H1 (cell line): ENCODE results near the gene FGF14. TPM values are rescaled to one million over a fixed set of nuclear protein-coding genes. Genes with fewer than 3 reads are reported as not detected.

Source experiments
- CEBPB ChIP-seq: IDR thresholded peaks from 2 replicates; pipeline ENCODE4 v1.6.1; 2012; ENCODE audit warnings: low read depth, low read length
- CHD1 ChIP-seq: IDR thresholded peaks from 2 replicates; pipeline ENCODE4 v1.6.1; 2012; ENCODE audit warnings: low read depth, low read length, improper control_type of control experiment
- CTBP2 ChIP-seq: IDR thresholded peaks from 2 replicates; pipeline ENCODE4 v1.7.0; 2011; ENCODE audit warnings: borderline replicate concordance, mild to moderate bottlenecking, moderate library complexity, mixed read lengths, low read length; ENCODE audit not compliant: insufficient read depth, insufficient read length
- JUND ChIP-seq: IDR thresholded peaks from 2 replicates; pipeline ENCODE4 v1.6.1; 2011; ENCODE audit warnings: mild to moderate bottlenecking, improper control_type of control experiment, low read length
- PHF8 ChIP-seq: fragments of 200-600 bp; sonication (generic); conservative IDR thresholded peaks from 2 replicates; pipeline ENCODE4 v1.7.1; 2012; ENCODE audit warnings: low read depth, mild to moderate bottlenecking, inconsistent platforms, low read length, moderate library complexity
- POLR2A ChIP-seq, 2 experiments: IDR thresholded peaks; 1 replicate in 1 of 2; 2 replicates in 1 of 2; pipeline ENCODE4 v1.6.1; 2011; ENCODE audit warnings: low read depth in 2 of 2, low read length in 2 of 2, mild to moderate bottlenecking in 2 of 2; ENCODE audit errors: control extremely low read depth in 1 of 2
- RXRA ChIP-seq: IDR thresholded peaks from 2 replicates; pipeline ENCODE4 v1.6.1; 2011; ENCODE audit warnings: low read depth, mild to moderate bottlenecking, low read length, moderate library complexity; ENCODE audit not compliant: insufficient read depth
- SIX5 ChIP-seq: IDR thresholded peaks from 2 replicates; pipeline ENCODE4 v1.6.1; 2011; ENCODE audit warnings: mild to moderate bottlenecking, low read depth, low read length
- polyA plus RNA-seq, 7 experiments: library from polyadenylated mRNA; depleted of rRNA in 3 of 7; stranded (reverse) in 5 of 7; unstranded in 2 of 7; fragments of >200 nt in 5 of 7; fragments of 200-250 nt in 2 of 7; gene quantifications; 1 replicate in 5 of 7; 2 replicates in 1 of 7; 4 replicates in 1 of 7; pipeline versions ENCODE4 v1.2.1 to v1.2.3, GENCODE V29; 2011 to 2013; ENCODE audit warnings: missing spikeins in 2 of 7, mixed read lengths in 2 of 7
- total RNA-seq: library from RNA; stranded (reverse); fragmentation: NEBNext Ultra II Directional; extraction: Animal tissue kit (Norgen Biotek cat#: 25700); gene quantifications from 2 replicates; pipeline ENCODE4 v1.2.1, GENCODE V29; 2021
- TF ChIP-seq, protein P1 (sequence below): IDR thresholded peaks from 2 replicates; pipeline ENCODE4 v1.6.1; 2012; ENCODE audit warnings: inconsistent platforms
- TF ChIP-seq, protein P2 (sequence below): fragments of 300-600 bp; sonication (generic); IDR thresholded peaks from 2 replicates; pipeline ENCODE4 v1.7.1; 2012; ENCODE audit warnings: low read length, moderate library complexity, mild to moderate bottlenecking, inconsistent platforms; ENCODE audit not compliant: insufficient replicate concordance

FGF14 gene
- total and polyA plus RNA-seq, 2 of the 8 experiments (the other 6 are each of a cell fraction or from before 2014, with no cell fraction given): 0.05 to 0.58 TPM

- TF ChIP-seq, protein P1, sequence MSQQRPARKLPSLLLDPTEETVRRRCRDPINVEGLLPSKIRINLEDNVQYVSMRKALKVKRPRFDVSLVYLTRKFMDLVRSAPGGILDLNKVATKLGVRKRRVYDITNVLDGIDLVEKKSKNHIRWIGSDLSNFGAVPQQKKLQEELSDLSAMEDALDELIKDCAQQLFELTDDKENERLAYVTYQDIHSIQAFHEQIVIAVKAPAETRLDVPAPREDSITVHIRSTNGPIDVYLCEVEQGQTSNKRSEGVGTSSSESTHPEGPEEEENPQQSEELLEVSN: no peak
- TF ChIP-seq CHD1 (no peak), POLR2A (IDR thresholded peaks at IDR 0.05; ENCODE audit: control extremely low read depth in 1 of 2, low read depth in 2 of 2, low read length in 2 of 2) (no peak), PHF8 (no peak), CEBPB (no peak), CTBP2 (no peak), RXRA (no peak), JUND (no peak), SIX5 (no peak)
- TF ChIP-seq, protein P2, sequence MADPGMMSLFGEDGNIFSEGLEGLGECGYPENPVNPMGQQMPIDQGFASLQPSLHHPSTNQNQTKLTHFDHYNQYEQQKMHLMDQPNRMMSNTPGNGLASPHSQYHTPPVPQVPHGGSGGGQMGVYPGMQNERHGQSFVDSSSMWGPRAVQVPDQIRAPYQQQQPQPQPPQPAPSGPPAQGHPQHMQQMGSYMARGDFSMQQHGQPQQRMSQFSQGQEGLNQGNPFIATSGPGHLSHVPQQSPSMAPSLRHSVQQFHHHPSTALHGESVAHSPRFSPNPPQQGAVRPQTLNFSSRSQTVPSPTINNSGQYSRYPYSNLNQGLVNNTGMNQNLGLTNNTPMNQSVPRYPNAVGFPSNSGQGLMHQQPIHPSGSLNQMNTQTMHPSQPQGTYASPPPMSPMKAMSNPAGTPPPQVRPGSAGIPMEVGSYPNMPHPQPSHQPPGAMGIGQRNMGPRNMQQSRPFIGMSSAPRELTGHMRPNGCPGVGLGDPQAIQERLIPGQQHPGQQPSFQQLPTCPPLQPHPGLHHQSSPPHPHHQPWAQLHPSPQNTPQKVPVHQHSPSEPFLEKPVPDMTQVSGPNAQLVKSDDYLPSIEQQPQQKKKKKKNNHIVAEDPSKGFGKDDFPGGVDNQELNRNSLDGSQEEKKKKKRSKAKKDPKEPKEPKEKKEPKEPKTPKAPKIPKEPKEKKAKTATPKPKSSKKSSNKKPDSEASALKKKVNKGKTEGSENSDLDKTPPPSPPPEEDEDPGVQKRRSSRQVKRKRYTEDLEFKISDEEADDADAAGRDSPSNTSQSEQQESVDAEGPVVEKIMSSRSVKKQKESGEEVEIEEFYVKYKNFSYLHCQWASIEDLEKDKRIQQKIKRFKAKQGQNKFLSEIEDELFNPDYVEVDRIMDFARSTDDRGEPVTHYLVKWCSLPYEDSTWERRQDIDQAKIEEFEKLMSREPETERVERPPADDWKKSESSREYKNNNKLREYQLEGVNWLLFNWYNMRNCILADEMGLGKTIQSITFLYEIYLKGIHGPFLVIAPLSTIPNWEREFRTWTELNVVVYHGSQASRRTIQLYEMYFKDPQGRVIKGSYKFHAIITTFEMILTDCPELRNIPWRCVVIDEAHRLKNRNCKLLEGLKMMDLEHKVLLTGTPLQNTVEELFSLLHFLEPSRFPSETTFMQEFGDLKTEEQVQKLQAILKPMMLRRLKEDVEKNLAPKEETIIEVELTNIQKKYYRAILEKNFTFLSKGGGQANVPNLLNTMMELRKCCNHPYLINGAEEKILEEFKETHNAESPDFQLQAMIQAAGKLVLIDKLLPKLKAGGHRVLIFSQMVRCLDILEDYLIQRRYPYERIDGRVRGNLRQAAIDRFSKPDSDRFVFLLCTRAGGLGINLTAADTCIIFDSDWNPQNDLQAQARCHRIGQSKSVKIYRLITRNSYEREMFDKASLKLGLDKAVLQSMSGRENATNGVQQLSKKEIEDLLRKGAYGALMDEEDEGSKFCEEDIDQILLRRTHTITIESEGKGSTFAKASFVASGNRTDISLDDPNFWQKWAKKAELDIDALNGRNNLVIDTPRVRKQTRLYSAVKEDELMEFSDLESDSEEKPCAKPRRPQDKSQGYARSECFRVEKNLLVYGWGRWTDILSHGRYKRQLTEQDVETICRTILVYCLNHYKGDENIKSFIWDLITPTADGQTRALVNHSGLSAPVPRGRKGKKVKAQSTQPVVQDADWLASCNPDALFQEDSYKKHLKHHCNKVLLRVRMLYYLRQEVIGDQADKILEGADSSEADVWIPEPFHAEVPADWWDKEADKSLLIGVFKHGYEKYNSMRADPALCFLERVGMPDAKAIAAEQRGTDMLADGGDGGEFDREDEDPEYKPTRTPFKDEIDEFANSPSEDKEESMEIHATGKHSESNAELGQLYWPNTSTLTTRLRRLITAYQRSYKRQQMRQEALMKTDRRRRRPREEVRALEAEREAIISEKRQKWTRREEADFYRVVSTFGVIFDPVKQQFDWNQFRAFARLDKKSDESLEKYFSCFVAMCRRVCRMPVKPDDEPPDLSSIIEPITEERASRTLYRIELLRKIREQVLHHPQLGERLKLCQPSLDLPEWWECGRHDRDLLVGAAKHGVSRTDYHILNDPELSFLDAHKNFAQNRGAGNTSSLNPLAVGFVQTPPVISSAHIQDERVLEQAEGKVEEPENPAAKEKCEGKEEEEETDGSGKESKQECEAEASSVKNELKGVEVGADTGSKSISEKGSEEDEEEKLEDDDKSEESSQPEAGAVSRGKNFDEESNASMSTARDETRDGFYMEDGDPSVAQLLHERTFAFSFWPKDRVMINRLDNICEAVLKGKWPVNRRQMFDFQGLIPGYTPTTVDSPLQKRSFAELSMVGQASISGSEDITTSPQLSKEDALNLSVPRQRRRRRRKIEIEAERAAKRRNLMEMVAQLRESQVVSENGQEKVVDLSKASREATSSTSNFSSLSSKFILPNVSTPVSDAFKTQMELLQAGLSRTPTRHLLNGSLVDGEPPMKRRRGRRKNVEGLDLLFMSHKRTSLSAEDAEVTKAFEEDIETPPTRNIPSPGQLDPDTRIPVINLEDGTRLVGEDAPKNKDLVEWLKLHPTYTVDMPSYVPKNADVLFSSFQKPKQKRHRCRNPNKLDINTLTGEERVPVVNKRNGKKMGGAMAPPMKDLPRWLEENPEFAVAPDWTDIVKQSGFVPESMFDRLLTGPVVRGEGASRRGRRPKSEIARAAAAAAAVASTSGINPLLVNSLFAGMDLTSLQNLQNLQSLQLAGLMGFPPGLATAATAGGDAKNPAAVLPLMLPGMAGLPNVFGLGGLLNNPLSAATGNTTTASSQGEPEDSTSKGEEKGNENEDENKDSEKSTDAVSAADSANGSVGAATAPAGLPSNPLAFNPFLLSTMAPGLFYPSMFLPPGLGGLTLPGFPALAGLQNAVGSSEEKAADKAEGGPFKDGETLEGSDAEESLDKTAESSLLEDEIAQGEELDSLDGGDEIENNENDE: no peak
Observed at GRCh38 chr13:102295316-102296048, 106.4 kb downstream of the FGF14 start (continued).
